GM12801 (cell line): ENCODE data around the gene STX10.

Experiments
- TF ChIP-seq, protein P1 (sequence below): IDR thresholded peaks from one replicate; pipeline ENCODE4 v1.5.1; 2011; ENCODE audit warnings: control low read depth; ENCODE audit not compliant: insufficient read length; ENCODE audit errors: extremely low read depth

STX10 gene, protein sequence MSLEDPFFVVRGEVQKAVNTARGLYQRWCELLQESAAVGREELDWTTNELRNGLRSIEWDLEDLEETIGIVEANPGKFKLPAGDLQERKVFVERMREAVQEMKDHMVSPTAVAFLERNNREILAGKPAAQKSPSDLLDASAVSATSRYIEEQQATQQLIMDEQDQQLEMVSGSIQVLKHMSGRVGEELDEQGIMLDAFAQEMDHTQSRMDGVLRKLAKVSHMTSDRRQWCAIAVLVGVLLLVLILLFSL

DNA sequence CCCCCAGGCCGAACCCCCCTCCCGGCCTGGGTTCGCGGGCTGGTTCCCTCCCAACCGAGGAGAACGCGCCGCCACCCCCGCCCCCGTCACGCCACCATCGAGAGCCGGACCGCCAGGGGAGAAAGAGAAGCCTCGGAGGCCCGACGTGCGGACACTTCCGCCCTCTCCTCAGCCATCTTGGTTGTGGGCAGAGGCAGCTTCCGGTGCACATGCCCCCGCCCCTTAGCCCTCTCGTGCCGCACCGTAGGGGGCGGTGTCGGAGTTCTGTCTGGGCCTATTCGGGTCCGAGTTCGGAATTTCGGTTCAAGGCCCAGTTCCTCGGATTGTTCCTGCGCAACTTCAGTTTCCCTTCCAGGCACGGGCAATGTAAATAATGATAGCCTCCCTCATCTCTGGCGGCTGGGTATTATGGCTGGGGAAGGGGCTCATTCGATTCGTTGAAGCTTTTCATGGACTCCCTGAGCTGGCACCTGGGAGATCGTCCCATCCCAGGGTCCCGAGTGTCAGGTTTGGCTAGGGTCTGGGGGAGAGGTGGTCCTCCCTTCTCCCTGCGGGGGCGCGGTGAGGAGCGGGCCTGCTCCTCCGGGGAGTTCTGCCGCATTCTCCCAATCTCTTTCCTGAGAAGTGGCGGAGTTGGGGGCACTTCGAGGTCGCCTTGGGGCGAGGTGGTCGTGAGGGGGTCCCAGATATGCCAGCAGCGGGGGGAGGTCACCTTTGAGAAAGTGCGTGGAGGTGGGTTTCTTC, at the start of gene STX10, which contains the start of gene IER2:
Gene STX10 (minus strand): TSS at position 189 of the 744 bp plus-strand sequence. CDS start 202 bp downstream, outside the sequence.
Gene IER2 (plus strand): TSS at position 225 of the 744 bp plus-strand sequence. CDS start 2,776 bp downstream, outside the sequence.
- TF ChIP-seq, protein P1, sequence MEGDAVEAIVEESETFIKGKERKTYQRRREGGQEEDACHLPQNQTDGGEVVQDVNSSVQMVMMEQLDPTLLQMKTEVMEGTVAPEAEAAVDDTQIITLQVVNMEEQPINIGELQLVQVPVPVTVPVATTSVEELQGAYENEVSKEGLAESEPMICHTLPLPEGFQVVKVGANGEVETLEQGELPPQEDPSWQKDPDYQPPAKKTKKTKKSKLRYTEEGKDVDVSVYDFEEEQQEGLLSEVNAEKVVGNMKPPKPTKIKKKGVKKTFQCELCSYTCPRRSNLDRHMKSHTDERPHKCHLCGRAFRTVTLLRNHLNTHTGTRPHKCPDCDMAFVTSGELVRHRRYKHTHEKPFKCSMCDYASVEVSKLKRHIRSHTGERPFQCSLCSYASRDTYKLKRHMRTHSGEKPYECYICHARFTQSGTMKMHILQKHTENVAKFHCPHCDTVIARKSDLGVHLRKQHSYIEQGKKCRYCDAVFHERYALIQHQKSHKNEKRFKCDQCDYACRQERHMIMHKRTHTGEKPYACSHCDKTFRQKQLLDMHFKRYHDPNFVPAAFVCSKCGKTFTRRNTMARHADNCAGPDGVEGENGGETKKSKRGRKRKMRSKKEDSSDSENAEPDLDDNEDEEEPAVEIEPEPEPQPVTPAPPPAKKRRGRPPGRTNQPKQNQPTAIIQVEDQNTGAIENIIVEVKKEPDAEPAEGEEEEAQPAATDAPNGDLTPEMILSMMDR: no peak

DNA sequence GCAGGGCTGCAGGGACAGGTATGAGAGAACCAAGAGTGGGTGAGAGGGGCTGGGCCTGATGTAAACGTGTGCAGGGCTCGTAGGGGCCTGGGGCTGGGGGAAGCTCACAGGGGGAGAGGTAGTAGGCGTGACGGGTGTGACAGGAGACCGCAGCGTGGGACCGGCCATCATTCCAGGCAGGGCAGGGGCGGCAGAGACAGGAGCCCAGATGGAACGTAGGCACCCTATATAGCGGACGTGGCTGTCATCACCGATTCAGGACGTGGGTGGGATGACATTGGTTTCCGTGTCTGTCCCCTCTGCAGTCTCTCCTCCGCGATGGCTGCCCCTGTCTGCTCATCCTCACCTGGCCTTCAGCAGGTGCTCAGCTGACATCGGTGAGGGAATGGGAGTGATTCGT, 48.5 kb upstream of the STX10 start:
- TF ChIP-seq, protein P1: no peak

DNA sequence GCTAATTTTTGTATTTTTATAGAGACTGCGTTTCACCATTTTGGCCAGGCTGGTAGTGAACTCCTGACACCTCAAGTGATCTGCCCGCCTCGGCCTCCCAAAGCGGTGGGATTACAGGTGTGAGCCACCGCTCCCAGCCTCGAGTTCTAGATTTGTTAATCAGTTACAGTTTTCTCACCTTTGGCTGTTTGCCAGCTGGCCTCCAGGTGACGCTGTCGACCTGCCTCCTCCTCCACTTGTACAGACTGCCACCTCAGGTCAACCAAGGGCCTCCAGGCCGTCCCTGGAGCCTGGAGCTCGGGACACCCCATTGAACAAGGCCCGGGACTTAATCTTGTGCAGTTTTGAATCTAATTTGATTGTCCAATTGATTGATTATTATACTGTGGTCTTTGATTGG, 45.5 kb upstream of the STX10 start:
- TF ChIP-seq, protein P1: no peak

DNA sequence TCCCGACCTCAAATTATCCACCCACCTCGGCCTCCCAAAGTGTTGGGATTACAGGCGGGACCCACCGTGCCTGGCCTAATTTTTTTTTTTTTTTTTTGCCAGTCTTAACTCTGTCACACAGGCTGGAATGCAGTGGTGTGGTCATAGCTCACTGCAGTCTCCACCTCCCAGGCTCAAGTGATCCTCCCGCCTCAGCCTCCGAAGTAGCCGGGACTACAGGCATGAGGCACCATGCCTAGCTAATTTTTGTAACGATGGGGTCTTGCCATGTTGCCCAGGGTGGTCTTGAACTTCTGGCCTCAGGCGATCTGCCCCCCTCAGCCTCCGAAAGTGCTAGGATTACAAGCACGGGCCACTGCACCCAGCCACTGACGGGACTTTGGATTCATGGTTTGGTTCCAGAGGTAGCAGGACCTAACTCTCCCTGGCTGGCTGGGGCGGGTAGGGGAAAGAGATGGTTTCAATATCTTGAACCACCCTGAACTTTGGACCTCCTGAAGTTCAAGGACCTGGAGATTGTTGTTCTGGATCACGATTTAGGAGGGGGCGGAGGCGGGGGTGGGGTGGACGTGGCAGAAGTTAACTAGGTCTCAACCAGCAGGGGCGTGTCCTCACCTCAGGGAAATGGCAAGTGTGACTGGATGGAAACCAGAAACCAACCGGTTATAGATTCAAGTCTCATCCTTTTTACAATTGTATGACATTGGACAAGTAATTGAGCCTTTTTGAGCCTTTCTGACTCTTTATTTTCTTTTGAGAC, 40.8 kb upstream of the STX10 start:
- TF ChIP-seq, protein P1: no peak

DNA sequence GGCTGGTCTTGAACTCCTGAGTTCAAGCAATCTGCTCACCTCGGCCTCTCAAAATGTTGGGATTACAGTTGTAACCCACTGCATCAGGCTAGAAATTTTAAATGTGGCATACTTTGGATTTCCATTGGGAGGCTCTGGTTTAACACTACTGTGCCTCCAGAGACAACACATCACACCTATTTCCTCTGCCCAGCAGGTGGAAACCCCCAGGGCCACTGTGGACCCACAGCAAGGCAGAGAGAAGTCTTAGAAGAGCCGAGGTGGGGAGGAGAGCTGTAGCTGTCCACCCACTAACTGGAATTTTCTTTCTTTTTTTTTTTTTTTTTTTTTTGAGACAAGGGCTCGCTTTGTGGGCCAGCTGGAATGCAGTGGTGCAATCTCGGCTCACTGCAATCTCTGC, 39.4 kb upstream of the STX10 start:
- TF ChIP-seq, protein P1: no peak

DNA sequence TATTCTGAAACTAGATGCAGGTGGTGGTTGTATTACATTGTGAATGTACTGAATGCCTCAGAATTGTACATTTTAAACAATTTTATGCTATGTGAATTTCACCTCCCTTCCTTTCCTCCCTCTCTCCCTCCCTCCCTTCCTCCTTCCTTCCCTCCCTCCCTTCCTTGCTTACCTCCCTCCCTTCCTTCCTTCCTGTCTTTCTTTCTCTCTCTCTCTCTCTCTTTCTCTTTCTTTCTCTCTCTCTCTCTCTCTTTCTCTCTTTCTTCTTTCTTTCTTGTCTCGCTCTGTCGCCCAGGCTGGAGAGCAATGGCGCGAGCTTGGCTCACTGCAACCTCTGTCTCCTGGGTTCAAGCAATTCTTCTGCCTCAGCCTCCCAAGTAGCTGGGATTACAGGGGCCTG, 37.2 kb upstream of the STX10 start:
- TF ChIP-seq, protein P1: no peak
